ENCODE results near the gene EML6. TPM values are rescaled to one million over a fixed set of nuclear protein-coding genes. Genes with fewer than 3 reads are reported as not detected.

The EML6 gene
- total and polyA plus RNA-seq, 2 experiments from 2014 or later: 2.7 to 6.2 TPM

DNA sequence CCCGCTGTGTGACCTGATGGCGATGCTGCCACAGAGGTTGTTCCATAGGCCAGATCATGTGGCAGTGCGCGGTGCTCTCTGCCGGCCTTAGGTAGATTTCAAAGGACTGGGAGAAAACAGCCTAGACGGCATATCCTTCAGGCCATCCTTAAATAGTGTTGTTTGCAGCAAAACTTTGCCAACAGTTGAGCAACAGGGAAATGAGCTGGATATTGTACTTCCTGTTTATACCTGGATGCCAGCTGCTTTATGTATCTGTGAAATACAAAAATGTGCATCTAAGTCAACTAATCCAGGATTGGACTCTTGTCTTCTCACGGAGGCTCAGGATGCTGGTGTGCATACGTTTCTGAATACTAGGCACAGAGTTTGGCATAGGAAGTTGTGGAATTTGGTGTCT, 107.1 kb downstream of the EML6 start:
- no peaks in the 10 kb centered on the region for H3K27me3 ChIP-seq (ENCODE audit: insufficient read depth)
- Mint-ChIP-seq H3K4me3 (no peak overlapping the region), H3K4me1 (no peaks in the 10 kb centered on the region), H3K27ac (no peak overlapping the region), H3K36me3 (ENCODE audit: low read depth) (no peaks in the 10 kb centered on the region), H3K9me3 (no peaks in the 10 kb centered on the region), H3K27me3 (ENCODE audit: insufficient read depth, low read depth, poor library complexity) (no peaks in the 10 kb centered on the region)
- H3K79me2 ChIP-seq (replicated peaks; ENCODE audit: insufficient read depth): no peaks in the 10 kb centered on the region
- no peak overlapping the region for H3K27ac ChIP-seq (ENCODE audit: low read depth)
- H3K36me3 ChIP-seq (ENCODE audit: insufficient read depth): no peaks in the 10 kb centered on the region
- no peak overlapping the region for H2AFZ ChIP-seq
- DNase-seq (ENCODE audit: low spot score): no peak
- TF ChIP-seq, protein P1, sequence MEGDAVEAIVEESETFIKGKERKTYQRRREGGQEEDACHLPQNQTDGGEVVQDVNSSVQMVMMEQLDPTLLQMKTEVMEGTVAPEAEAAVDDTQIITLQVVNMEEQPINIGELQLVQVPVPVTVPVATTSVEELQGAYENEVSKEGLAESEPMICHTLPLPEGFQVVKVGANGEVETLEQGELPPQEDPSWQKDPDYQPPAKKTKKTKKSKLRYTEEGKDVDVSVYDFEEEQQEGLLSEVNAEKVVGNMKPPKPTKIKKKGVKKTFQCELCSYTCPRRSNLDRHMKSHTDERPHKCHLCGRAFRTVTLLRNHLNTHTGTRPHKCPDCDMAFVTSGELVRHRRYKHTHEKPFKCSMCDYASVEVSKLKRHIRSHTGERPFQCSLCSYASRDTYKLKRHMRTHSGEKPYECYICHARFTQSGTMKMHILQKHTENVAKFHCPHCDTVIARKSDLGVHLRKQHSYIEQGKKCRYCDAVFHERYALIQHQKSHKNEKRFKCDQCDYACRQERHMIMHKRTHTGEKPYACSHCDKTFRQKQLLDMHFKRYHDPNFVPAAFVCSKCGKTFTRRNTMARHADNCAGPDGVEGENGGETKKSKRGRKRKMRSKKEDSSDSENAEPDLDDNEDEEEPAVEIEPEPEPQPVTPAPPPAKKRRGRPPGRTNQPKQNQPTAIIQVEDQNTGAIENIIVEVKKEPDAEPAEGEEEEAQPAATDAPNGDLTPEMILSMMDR (conservative IDR thresholded peaks at IDR 0.05; ENCODE audit: low read depth in 2 of 2): no peak
- no peak for TF ChIP-seq JUNB (IDR thresholded peaks at IDR 0.05; ENCODE audit: unreplicated experiment)
- TF ChIP-seq POLR2AphosphoS5 (IDR thresholded peaks at IDR 0.05; ENCODE audit: low read depth): no peak
- TF ChIP-seq EZH2 (IDR thresholded peaks at IDR 0.05; ENCODE audit: low read depth, unreplicated experiment): no peak
- no peak for TF ChIP-seq ZNF114 (CRISPR knock-in tag; IDR thresholded peaks at IDR 0.05)
- TF ChIP-seq ZNF331 (CRISPR knock-in tag; IDR thresholded peaks at IDR 0.05; ENCODE audit: low read depth): no peak
- TF ChIP-seq, protein P2, sequence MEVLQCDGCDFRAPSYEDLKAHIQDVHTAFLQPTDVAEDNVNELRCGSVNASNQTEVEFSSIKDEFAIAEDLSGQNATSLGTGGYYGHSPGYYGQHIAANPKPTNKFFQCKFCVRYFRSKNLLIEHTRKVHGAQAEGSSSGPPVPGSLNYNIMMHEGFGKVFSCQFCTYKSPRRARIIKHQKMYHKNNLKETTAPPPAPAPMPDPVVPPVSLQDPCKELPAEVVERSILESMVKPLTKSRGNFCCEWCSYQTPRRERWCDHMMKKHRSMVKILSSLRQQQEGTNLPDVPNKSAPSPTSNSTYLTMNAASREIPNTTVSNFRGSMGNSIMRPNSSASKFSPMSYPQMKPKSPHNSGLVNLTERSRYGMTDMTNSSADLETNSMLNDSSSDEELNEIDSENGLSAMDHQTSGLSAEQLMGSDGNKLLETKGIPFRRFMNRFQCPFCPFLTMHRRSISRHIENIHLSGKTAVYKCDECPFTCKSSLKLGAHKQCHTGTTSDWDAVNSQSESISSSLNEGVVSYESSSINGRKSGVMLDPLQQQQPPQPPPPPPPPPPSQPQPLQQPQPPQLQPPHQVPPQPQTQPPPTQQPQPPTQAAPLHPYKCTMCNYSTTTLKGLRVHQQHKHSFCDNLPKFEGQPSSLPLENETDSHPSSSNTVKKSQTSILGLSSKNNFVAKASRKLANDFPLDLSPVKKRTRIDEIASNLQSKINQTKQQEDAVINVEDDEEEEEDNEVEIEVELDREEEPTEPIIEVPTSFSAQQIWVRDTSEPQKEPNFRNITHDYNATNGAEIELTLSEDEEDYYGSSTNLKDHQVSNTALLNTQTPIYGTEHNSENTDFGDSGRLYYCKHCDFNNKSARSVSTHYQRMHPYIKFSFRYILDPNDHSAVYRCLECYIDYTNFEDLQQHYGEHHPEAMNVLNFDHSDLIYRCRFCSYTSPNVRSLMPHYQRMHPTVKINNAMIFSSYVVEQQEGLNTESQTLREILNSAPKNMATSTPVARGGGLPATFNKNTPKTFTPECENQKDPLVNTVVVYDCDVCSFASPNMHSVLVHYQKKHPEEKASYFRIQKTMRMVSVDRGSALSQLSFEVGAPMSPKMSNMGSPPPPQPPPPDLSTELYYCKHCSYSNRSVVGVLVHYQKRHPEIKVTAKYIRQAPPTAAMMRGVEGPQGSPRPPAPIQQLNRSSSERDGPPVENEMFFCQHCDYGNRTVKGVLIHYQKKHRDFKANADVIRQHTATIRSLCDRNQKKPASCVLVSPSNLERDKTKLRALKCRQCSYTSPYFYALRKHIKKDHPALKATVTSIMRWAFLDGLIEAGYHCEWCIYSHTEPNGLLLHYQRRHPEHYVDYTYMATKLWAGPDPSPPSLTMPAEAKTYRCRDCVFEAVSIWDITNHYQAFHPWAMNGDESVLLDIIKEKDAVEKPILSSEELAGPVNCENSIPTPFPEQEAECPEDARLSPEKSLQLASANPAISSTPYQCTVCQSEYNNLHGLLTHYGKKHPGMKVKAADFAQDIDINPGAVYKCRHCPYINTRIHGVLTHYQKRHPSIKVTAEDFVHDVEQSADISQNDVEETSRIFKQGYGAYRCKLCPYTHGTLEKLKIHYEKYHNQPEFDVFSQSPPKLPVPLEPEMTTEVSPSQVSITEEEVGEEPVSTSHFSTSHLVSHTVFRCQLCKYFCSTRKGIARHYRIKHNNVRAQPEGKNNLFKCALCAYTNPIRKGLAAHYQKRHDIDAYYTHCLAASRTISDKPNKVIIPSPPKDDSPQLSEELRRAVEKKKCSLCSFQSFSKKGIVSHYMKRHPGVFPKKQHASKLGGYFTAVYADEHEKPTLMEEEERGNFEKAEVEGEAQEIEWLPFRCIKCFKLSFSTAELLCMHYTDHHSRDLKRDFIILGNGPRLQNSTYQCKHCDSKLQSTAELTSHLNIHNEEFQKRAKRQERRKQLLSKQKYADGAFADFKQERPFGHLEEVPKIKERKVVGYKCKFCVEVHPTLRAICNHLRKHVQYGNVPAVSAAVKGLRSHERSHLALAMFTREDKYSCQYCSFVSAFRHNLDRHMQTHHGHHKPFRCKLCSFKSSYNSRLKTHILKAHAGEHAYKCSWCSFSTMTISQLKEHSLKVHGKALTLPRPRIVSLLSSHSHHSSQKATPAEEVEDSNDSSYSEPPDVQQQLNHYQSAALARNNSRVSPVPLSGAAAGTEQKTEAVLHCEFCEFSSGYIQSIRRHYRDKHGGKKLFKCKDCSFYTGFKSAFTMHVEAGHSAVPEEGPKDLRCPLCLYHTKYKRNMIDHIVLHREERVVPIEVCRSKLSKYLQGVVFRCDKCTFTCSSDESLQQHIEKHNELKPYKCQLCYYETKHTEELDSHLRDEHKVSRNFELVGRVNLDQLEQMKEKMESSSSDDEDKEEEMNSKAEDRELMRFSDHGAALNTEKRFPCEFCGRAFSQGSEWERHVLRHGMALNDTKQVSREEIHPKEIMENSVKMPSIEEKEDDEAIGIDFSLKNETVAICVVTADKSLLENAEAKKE (CRISPR knock-in tag; IDR thresholded peaks at IDR 0.05): no peak
- TF ChIP-seq, protein P3, sequence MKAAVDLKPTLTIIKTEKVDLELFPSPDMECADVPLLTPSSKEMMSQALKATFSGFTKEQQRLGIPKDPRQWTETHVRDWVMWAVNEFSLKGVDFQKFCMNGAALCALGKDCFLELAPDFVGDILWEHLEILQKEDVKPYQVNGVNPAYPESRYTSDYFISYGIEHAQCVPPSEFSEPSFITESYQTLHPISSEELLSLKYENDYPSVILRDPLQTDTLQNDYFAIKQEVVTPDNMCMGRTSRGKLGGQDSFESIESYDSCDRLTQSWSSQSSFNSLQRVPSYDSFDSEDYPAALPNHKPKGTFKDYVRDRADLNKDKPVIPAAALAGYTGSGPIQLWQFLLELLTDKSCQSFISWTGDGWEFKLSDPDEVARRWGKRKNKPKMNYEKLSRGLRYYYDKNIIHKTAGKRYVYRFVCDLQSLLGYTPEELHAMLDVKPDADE (IDR thresholded peaks at IDR 0.05): no peak
- no peak for TF ChIP-seq NANOG (IDR thresholded peaks at IDR 0.05; ENCODE audit: borderline replicate concordance)
- no peak for TF ChIP-seq CREB1 (CRISPR knock-in tag; IDR thresholded peaks at IDR 0.05; ENCODE audit: low read depth)
- TF ChIP-seq, protein P4, sequence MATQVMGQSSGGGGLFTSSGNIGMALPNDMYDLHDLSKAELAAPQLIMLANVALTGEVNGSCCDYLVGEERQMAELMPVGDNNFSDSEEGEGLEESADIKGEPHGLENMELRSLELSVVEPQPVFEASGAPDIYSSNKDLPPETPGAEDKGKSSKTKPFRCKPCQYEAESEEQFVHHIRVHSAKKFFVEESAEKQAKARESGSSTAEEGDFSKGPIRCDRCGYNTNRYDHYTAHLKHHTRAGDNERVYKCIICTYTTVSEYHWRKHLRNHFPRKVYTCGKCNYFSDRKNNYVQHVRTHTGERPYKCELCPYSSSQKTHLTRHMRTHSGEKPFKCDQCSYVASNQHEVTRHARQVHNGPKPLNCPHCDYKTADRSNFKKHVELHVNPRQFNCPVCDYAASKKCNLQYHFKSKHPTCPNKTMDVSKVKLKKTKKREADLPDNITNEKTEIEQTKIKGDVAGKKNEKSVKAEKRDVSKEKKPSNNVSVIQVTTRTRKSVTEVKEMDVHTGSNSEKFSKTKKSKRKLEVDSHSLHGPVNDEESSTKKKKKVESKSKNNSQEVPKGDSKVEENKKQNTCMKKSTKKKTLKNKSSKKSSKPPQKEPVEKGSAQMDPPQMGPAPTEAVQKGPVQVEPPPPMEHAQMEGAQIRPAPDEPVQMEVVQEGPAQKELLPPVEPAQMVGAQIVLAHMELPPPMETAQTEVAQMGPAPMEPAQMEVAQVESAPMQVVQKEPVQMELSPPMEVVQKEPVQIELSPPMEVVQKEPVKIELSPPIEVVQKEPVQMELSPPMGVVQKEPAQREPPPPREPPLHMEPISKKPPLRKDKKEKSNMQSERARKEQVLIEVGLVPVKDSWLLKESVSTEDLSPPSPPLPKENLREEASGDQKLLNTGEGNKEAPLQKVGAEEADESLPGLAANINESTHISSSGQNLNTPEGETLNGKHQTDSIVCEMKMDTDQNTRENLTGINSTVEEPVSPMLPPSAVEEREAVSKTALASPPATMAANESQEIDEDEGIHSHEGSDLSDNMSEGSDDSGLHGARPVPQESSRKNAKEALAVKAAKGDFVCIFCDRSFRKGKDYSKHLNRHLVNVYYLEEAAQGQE (IDR thresholded peaks at IDR 0.05; ENCODE audit: unreplicated experiment): no peak
- TF ChIP-seq EZH2phosphoT487 (IDR thresholded peaks at IDR 0.05; ENCODE audit: unreplicated experiment): no peak
- no peak for TF ChIP-seq STAT1 (IDR thresholded peaks at IDR 0.05; ENCODE audit: unreplicated experiment)
- no peaks in the 10 kb centered on the region for H3K9me2 ChIP-seq (ENCODE audit: insufficient read depth)
- no peak overlapping the region for H3K4me2 ChIP-seq
- no peak overlapping the region for H3K4me3 ChIP-seq
- ATAC-seq: no peak
- no peaks in the 10 kb centered on the region for H3K4me1 ChIP-seq (ENCODE audit: insufficient read depth)
- H4K20me1 ChIP-seq (replicated peaks; ENCODE audit: insufficient read depth): no peaks in the 10 kb centered on the region
- H3F3A ChIP-seq (replicated peaks; ENCODE audit: low read depth): no peaks in the 10 kb centered on the region

Data from GM23338 (cell line).